Left hindlimb (tissue), 1 donor: ENCODE data around the gene NRIP2.

Source experiments
- DNase-seq: peaks from one replicate; pipeline ENCODE4 v3.0.0-alpha.2; 2018

NRIP2 gene

GRCh38 chr12:2844786-2845185 is 10.0 kb upstream of the NRIP2 start:
- DNase-seq = no peak

GRCh38 chr12:2842948-2843347 is 8.1 kb upstream of the NRIP2 start:
- no peak for DNase-seq

GRCh38 chr12:2841056-2841650 is 6.3 kb upstream of the NRIP2 start:
- no peak for DNase-seq

- no peak for DNase-seq
Observed at GRCh38 chr12:2836574-2836973, 1.7 kb upstream of the NRIP2 start.

GRCh38 chr12:2835691-2836403 is 1.0 kb upstream of the NRIP2 start:
- DNase-seq = no peak

- no peak for DNase-seq
Observed at GRCh38 chr12:2833810-2834209, 1.0 kb downstream of the NRIP2 start.

- no peak for DNase-seq
Observed at GRCh38 chr12:2833327-2833726, 1.5 kb downstream of the NRIP2 start.

GRCh38 chr12:2832550-2833127 is 2.2 kb downstream of the NRIP2 start:
- no peak for DNase-seq

GRCh38 chr12:2829275-2829674 is 5.6 kb downstream of the NRIP2 start:
- no peak for DNase-seq

- DNase-seq = no peak
Observed at GRCh38 chr12:2826721-2827515, 7.9 kb downstream of the NRIP2 start.

- DNase-seq = no peak
Observed at GRCh38 chr12:2826036-2826435, 8.8 kb downstream of the NRIP2 start.

GRCh38 chr12:2825132-2825531 is 9.7 kb downstream of the NRIP2 start:
- DNase-seq = no peak

- no peak for DNase-seq
Observed at GRCh38 chr12:2824541-2824940, 10.3 kb downstream of the NRIP2 start.

GRCh38 chr12:2823483-2823882 is 11.4 kb downstream of the NRIP2 start:
- no peak for DNase-seq

GRCh38 chr12:2820432-2820831 is 14.4 kb downstream of the NRIP2 start:
- no peak for DNase-seq

- DNase-seq = no peak
Observed at GRCh38 chr12:2819810-2820209, 15.0 kb downstream of the NRIP2 start.

- peak; percentile 61 for DNase-seq
Observed at GRCh38 chr12:2813214-2814185, 21.3 kb downstream of the NRIP2 start.

- DNase-seq = peak; percentile 99
Observed at GRCh38 chr12:2812290-2813213, 22.3 kb downstream of the NRIP2 start, which contains the start of gene ITFG2. Gene ITFG2, plus strand, starts transcription at chr12:2812668. Its CDS starts 93 bp downstream, at chr12:2812761.

GRCh38 chr12:2811801-2812200 is 23.0 kb downstream of the NRIP2 start:
- DNase-seq = no peak

GRCh38 chr12:2806700-2807099 is 28.1 kb downstream of the NRIP2 start:
- DNase-seq = no peak

- no peak for DNase-seq
Observed at GRCh38 chr12:2805143-2805520, 29.7 kb downstream of the NRIP2 start.
